ENCODE results near the gene MATN4. TPM values are rescaled to one million over a fixed set of nuclear protein-coding genes. Genes with fewer than 3 reads are reported as not detected.

The MATN4 gene
- total RNA-seq, 3 donors from 2014 or later: 0.17 to 0.22 TPM; not detected in 1

GRCh38 chr20:45345104-45345936 lies 37.2 kb upstream of the MATN4 start:
- Histone ChIP-seq H3K9me3 (no peaks in the 10 kb centered on the region), H3K36me3 (ENCODE audit: low read depth) (no peaks in the 10 kb centered on the region), H3K4me3 (no peak overlapping the region), H3K4me1 (ENCODE audit: low read depth) (peaks cover 55% of the 10 kb centered on the region)
- peak; percentile 46 for ATAC-seq
- intact Hi-C loops (cut with DNase I, micrococcal nuclease): no loop called here
- peak; percentile 77 to 85 (median 82) for DNase-seq
- TF ChIP-seq CTCF (IDR thresholded peaks at IDR 0.05): no peak

- no peaks in the 10 kb centered on the region for H3K36me3 ChIP-seq (ENCODE audit: low read depth)
- DNase-seq (peak in 2 of 3 donors; percentile 53 to 54), ATAC-seq (peak; percentile 44)
- no peak for TF ChIP-seq CTCF (IDR thresholded peaks at IDR 0.05)
- intact Hi-C loops (cut with DNase I, micrococcal nuclease): no loop called here
- peaks cover 63% of the 10 kb centered on the region for H3K4me1 ChIP-seq (ENCODE audit: low read depth)
- no peak overlapping the region for H3K4me3 ChIP-seq
- H3K9me3 ChIP-seq: no peaks in the 10 kb centered on the region
These were observed 36.2 kb upstream of the MATN4 start for GRCh38 chr20:45344168-45344860.

DNA sequence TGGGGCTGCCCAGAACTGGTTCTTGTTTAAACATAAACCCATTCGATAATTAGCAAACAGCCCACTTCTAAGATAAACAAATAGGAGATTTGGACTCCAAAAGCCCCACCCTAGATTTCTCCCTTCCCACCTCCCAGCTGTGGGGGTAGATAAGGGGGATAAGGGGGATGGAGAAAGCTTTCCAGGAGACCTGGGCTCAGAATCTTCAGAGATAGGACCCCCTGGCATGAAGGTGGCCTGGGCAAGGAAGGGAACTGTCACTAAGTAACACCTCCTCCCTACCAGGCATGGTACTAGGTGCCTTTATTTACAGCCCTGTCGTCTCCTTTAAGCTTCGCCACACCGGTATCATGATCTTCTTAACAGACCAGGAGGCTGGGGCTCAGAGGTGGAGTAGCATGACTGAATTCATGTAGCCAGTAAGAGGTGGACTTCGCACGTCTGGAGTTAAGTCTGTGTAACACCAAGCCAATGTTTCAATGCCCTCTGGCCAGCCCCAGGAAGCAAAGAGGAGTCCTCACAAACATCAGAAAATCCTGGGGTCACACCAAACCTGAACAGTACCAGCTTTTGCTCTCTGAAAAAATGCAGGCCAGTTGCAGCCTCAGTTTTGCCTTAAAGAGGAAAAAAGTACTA lies 35.6 kb upstream of the MATN4 start:
- Histone ChIP-seq H3K36me3 (ENCODE audit: low read depth) (no peaks in the 10 kb centered on the region), H3K4me3 (no peak overlapping the region), H3K4me1 (ENCODE audit: low read depth) (peaks cover 69% of the 10 kb centered on the region), H3K9me3 (no peaks in the 10 kb centered on the region)
- intact Hi-C loops (cut with DNase I, micrococcal nuclease): no loop called here
- no peak for TF ChIP-seq CTCF (IDR thresholded peaks at IDR 0.05)
- peak in 2 of 3 donors; percentile 55 to 76 for DNase-seq
- ATAC-seq: peak; percentile 47

DNA sequence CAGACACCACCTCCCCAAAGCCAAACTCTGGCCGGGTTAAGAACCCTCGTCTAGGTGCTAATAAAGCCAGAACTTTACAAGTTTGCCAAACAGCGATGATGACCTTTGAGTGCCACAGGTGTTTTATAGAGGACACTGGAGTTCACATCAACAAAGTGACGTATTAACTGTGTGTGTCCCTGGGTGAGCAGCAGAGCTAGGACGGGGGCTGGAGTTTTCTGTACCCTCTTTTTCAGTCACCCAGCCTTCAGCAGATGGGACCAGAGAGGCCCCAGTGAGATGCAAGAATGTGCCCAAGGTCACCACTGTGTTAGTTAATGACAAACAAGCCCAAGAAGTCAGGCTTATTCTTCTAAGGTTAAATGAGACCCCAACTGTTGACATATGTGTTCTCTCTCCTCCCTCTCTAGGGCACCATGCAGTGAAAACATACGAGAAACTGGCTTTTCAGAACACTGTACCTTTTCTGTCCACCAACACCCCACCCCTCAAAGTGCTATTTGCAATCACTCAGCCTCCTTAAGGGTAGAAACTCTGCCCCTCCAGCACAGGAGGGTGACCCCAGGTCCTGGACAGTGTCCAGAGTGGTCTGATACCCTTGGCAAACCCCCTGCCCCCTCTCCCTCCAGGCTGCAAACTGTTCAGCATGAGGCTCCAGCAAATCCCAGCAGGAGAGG lies 34.9 kb upstream of the MATN4 start:
- no peak overlapping the region for H3K4me3 ChIP-seq
- intact Hi-C loops (cut with DNase I, micrococcal nuclease): no loop called here
- peaks cover 74% of the 10 kb centered on the region for H3K4me1 ChIP-seq (ENCODE audit: low read depth)
- H3K9me3 ChIP-seq: no peaks in the 10 kb centered on the region
- peak; percentile 51 for ATAC-seq
- no peaks in the 10 kb centered on the region for H3K36me3 ChIP-seq (ENCODE audit: low read depth)
- no peak for TF ChIP-seq CTCF (IDR thresholded peaks at IDR 0.05)
- DNase-seq: peak; percentile 70 to 74 (median 73)
